Esophagus muscularis mucosa (tissue), 3 donors: ENCODE measurements around the gene ARHGAP30.

ENCODE experiments used
- POLR2A ChIP-seq: fragments of 450-650 bp; IDR thresholded peaks from one replicate; pipeline ENCODE4 v1.6.1; 2017; ENCODE audit warnings: antibody characterized with exemption, moderate library complexity, mild to moderate bottlenecking, low read depth
- TF ChIP-seq, protein P1 (sequence below), 3 experiments: fragments of 200-600 bp in 2 of 3; fragments of 450-650 bp in 1 of 3; sonication (generic) in 2 of 3; IDR thresholded peaks; one replicate each; pipeline ENCODE4 v1.5.1; 2017 to 2019; ENCODE audit warnings: antibody characterized with exemption in 3 of 3, mild to moderate bottlenecking in 2 of 3, moderate library complexity in 1 of 3

- TF ChIP-seq, protein P1, sequence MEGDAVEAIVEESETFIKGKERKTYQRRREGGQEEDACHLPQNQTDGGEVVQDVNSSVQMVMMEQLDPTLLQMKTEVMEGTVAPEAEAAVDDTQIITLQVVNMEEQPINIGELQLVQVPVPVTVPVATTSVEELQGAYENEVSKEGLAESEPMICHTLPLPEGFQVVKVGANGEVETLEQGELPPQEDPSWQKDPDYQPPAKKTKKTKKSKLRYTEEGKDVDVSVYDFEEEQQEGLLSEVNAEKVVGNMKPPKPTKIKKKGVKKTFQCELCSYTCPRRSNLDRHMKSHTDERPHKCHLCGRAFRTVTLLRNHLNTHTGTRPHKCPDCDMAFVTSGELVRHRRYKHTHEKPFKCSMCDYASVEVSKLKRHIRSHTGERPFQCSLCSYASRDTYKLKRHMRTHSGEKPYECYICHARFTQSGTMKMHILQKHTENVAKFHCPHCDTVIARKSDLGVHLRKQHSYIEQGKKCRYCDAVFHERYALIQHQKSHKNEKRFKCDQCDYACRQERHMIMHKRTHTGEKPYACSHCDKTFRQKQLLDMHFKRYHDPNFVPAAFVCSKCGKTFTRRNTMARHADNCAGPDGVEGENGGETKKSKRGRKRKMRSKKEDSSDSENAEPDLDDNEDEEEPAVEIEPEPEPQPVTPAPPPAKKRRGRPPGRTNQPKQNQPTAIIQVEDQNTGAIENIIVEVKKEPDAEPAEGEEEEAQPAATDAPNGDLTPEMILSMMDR (IDR thresholded peaks at IDR 0.05) = no peak
- TF ChIP-seq POLR2A = no peak
Measured at GRCh38 chr1:161068306-161069234, 1.1 kb downstream of the ARHGAP30 start.
